Neural cell (in vitro differentiated cells): ENCODE results near the gene MDN1. TPM values are rescaled to one million over a fixed set of nuclear protein-coding genes. Genes with fewer than 3 reads are reported as not detected.

Experiments
- H2AFZ ChIP-seq: fragments of 200-600, 300-800 bp; sonication (generic), shearing (Covaris generic); 2 replicates; pipeline ENCODE4 v1.6.0; 2014; ENCODE audit warnings: low read depth, mild to moderate bottlenecking, antibody characterized with exemption, low read length, moderate library complexity
- H3F3A ChIP-seq: fragments of 200-600 bp; shearing (Covaris generic); 2 replicates; pipeline ENCODE4 v1.6.1; 2016; ENCODE audit warnings: mild to moderate bottlenecking, moderate library complexity, mixed read lengths, antibody characterized with exemption, low read length; ENCODE audit not compliant: insufficient read depth, poor library complexity, severe bottlenecking
- H3K27ac ChIP-seq: fragments of 200-600, 300-800 bp; sonication (generic), shearing (Covaris generic); 2 replicates; pipeline ENCODE4 v1.5.1; 2014; ENCODE audit warnings: mild to moderate bottlenecking, low read length, moderate library complexity
- H3K27me3 ChIP-seq: fragments of 300-800, 200-600 bp; sonication (generic), shearing (Covaris generic); 2 replicates; pipeline ENCODE4 v1.6.0; 2014; ENCODE audit warnings: mild to moderate bottlenecking, low read depth, low read length, moderate library complexity; ENCODE audit not compliant: insufficient read depth
- H3K36me3 ChIP-seq: fragments of 300-800, 200-600 bp; sonication (generic), shearing (Covaris generic); 2 replicates; pipeline ENCODE4 v1.5.1; 2014; ENCODE audit warnings: mild to moderate bottlenecking, antibody characterized with exemption, low read length, moderate library complexity; ENCODE audit not compliant: insufficient read depth
- H3K4me2 ChIP-seq: fragments of 300-800, 200-600 bp; sonication (generic), shearing (Covaris generic); 2 replicates; pipeline ENCODE4 v1.6.0; 2014; ENCODE audit warnings: mild to moderate bottlenecking, low read length
- H3K4me3 ChIP-seq: fragments of 300-800, 200-600 bp; sonication (generic), shearing (Covaris generic); 2 replicates; pipeline ENCODE4 v1.5.1; 2014; ENCODE audit warnings: mild to moderate bottlenecking, low read length, moderate library complexity
- H3K79me2 ChIP-seq: fragments of 200-600 bp; shearing (Covaris generic); replicated peaks from 2 replicates; pipeline ENCODE4 v1.6.0; 2014; ENCODE audit warnings: mild to moderate bottlenecking, low read length, moderate library complexity; ENCODE audit not compliant: insufficient read depth
- H3K9ac ChIP-seq: fragments of 300-800, 200-600 bp; sonication (generic), shearing (Covaris generic); 2 replicates; pipeline ENCODE4 v1.6.1; 2016; ENCODE audit warnings: mild to moderate bottlenecking, low read length, mixed read lengths
- H3K9me2 ChIP-seq: fragments of 200-600 bp; shearing (Covaris generic); 2 replicates; pipeline ENCODE4 v1.6.1; 2016; ENCODE audit warnings: mild to moderate bottlenecking, low read length, mixed read lengths; ENCODE audit not compliant: insufficient read depth
- H3K9me3 ChIP-seq: fragments of 200-600, 300-800 bp; sonication (generic), shearing (Covaris generic); 2 replicates; pipeline ENCODE4 v1.6.1; 2016; ENCODE audit warnings: mild to moderate bottlenecking, mixed run types, low read length, moderate library complexity, mixed read lengths
- H4K20me1 ChIP-seq: fragments of 200-600 bp; shearing (Covaris generic); 2 replicates; pipeline ENCODE4 v1.6.1; 2016; ENCODE audit warnings: mild to moderate bottlenecking, mixed run types; ENCODE audit not compliant: insufficient read depth
- EP300 ChIP-seq: fragments of 450-650 bp; conservative IDR thresholded peaks from 2 replicates; pipeline ENCODE4 v1.6.1; 2014; ENCODE audit warnings: antibody characterized with exemption, mild to moderate bottlenecking, moderate library complexity; ENCODE audit not compliant: poor library complexity, severe bottlenecking
- EZH2 ChIP-seq: fragments of 200-600, 300-800 bp; shearing (Covaris generic), sonication (generic); IDR thresholded peaks from 2 replicates; pipeline ENCODE4 v1.6.1; 2014; ENCODE audit warnings: antibody characterized with exemption, low read length, borderline replicate concordance, mild to moderate bottlenecking; ENCODE audit not compliant: insufficient read depth, poor library complexity, severe bottlenecking
- MXI1 ChIP-seq: fragments of 450-650 bp; conservative IDR thresholded peaks from 2 replicates; pipeline ENCODE4 v1.6.1; 2014; ENCODE audit warnings: antibody characterized with exemption, mild to moderate bottlenecking; ENCODE audit not compliant: poor library complexity, severe bottlenecking
- POLR2AphosphoS5 ChIP-seq: IDR thresholded peaks from 2 replicates; pipeline ENCODE4 v1.6.1; 2012
- RAD21 ChIP-seq: fragments of 450-650 bp; conservative IDR thresholded peaks from 2 replicates; pipeline ENCODE4 v1.6.1; 2014; ENCODE audit warnings: antibody characterized with exemption, mild to moderate bottlenecking, moderate library complexity
- SMC3 ChIP-seq: fragments of 450-650 bp; conservative IDR thresholded peaks from 2 replicates; pipeline ENCODE4 v1.6.1; 2014; ENCODE audit warnings: antibody characterized with exemption, mild to moderate bottlenecking, moderate library complexity; ENCODE audit not compliant: poor library complexity
- TAF1 ChIP-seq: IDR thresholded peaks from 2 replicates; pipeline ENCODE4 v1.6.1; 2012; ENCODE audit warnings: low read depth
- polyA plus RNA-seq: library from polyadenylated mRNA; depleted of rRNA; stranded (reverse); fragments of >200 nt; gene quantifications from 2 replicates; pipeline ENCODE4 v1.2.3, GENCODE V29; 2014
- TF ChIP-seq, protein P1 (sequence below): IDR thresholded peaks from 2 replicates; pipeline ENCODE4 v1.6.1; 2012; ENCODE audit warnings: borderline replicate concordance
- TF ChIP-seq, protein P2 (sequence below): fragments of 450-650 bp; IDR thresholded peaks from 2 replicates; pipeline ENCODE4 v1.5.1; 2014; ENCODE audit warnings: antibody characterized with exemption, mild to moderate bottlenecking, moderate library complexity; ENCODE audit not compliant: poor library complexity, severe bottlenecking

The MDN1 gene
- polyA plus RNA-seq, 1 donor from 2014 or later, result 17.8 TPM

DNA sequence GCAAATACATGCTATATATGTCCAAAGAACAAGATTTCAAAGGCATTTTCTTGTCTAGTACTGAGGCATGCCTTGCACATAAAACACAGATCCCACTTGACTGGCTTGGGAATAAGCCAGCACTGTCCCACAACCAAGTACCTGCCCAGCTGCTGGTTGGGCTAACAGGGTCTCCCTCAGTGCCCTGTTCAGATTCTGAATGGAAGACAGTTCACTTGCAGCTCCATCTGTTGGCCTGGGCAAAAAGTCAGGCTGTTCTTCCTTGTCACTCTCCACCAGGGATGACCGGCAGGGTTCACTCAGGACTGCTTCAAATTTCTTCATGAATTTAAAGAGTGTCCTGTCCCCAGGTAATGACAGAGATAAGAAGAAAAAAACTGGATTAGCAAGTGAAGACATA, 136.6 kb downstream of the MDN1 start:
- peaks cover 9% of the 10 kb centered on the region for H3K36me3 ChIP-seq
- TF ChIP-seq RAD21, result no peak
- TF ChIP-seq EZH2, result no peak
- TF ChIP-seq EP300, result no peak
- no peak for TF ChIP-seq MXI1
- TF ChIP-seq, protein P1, sequence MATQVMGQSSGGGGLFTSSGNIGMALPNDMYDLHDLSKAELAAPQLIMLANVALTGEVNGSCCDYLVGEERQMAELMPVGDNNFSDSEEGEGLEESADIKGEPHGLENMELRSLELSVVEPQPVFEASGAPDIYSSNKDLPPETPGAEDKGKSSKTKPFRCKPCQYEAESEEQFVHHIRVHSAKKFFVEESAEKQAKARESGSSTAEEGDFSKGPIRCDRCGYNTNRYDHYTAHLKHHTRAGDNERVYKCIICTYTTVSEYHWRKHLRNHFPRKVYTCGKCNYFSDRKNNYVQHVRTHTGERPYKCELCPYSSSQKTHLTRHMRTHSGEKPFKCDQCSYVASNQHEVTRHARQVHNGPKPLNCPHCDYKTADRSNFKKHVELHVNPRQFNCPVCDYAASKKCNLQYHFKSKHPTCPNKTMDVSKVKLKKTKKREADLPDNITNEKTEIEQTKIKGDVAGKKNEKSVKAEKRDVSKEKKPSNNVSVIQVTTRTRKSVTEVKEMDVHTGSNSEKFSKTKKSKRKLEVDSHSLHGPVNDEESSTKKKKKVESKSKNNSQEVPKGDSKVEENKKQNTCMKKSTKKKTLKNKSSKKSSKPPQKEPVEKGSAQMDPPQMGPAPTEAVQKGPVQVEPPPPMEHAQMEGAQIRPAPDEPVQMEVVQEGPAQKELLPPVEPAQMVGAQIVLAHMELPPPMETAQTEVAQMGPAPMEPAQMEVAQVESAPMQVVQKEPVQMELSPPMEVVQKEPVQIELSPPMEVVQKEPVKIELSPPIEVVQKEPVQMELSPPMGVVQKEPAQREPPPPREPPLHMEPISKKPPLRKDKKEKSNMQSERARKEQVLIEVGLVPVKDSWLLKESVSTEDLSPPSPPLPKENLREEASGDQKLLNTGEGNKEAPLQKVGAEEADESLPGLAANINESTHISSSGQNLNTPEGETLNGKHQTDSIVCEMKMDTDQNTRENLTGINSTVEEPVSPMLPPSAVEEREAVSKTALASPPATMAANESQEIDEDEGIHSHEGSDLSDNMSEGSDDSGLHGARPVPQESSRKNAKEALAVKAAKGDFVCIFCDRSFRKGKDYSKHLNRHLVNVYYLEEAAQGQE, result no peak
- no peak for TF ChIP-seq TAF1
- TF ChIP-seq POLR2AphosphoS5, result no peak
- TF ChIP-seq, protein P2, sequence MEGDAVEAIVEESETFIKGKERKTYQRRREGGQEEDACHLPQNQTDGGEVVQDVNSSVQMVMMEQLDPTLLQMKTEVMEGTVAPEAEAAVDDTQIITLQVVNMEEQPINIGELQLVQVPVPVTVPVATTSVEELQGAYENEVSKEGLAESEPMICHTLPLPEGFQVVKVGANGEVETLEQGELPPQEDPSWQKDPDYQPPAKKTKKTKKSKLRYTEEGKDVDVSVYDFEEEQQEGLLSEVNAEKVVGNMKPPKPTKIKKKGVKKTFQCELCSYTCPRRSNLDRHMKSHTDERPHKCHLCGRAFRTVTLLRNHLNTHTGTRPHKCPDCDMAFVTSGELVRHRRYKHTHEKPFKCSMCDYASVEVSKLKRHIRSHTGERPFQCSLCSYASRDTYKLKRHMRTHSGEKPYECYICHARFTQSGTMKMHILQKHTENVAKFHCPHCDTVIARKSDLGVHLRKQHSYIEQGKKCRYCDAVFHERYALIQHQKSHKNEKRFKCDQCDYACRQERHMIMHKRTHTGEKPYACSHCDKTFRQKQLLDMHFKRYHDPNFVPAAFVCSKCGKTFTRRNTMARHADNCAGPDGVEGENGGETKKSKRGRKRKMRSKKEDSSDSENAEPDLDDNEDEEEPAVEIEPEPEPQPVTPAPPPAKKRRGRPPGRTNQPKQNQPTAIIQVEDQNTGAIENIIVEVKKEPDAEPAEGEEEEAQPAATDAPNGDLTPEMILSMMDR, result no peak
- no peak for TF ChIP-seq SMC3
- no peaks in the 10 kb centered on the region for H4K20me1 ChIP-seq
- no peaks in the 10 kb centered on the region for H3K79me2 ChIP-seq
- H3K4me2 ChIP-seq, result no peak overlapping the region
- no peaks in the 10 kb centered on the region for H3F3A ChIP-seq
- H3K9me2 ChIP-seq, result no peaks in the 10 kb centered on the region
- no peaks in the 10 kb centered on the region for H3K27me3 ChIP-seq
- H2AFZ ChIP-seq, result no peak overlapping the region
- H3K9me3 ChIP-seq, result no peaks in the 10 kb centered on the region
- H3K4me3 ChIP-seq, result no peak overlapping the region
- no peak overlapping the region for H3K9ac ChIP-seq
- H3K27ac ChIP-seq, result no peak overlapping the region

DNA sequence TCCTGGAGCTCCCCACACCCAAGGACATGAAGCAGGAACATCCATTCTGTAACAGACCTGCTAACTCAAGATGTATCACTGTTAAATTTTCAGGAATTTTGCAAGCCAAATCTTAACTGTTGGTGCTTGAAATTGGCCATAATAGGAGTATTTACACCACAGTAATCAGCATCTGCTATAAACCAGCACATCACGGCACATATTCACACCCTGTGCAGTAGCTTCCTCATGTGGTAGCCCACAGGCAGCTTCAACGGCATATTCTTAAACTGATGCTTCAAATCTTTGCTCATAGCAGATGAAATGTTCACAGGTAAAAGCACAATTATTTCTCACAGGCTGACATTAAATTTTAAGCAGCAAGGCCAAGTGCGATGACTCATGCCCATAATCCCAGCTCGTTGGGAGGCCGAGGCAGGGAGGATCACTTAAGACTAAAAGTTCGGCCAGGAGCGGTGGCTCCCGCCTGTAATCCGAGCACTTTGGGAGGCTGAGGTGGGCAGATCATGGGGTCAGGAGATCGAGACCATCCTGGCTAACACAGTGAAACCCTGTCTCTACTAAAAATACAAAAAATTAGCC, 137.5 kb downstream of the MDN1 start:
- no peaks in the 10 kb centered on the region for H4K20me1 ChIP-seq
- H3K9me3 ChIP-seq, result no peaks in the 10 kb centered on the region
- H3K36me3 ChIP-seq, result peaks cover 9% of the 10 kb centered on the region
- no peak overlapping the region for H3K4me2 ChIP-seq
- H3K9ac ChIP-seq, result no peak overlapping the region
- H3K27me3 ChIP-seq, result no peaks in the 10 kb centered on the region
- H3K27ac ChIP-seq, result no peak overlapping the region
- no peaks in the 10 kb centered on the region for H3F3A ChIP-seq
- H3K9me2 ChIP-seq, result no peaks in the 10 kb centered on the region
- H2AFZ ChIP-seq, result no peak overlapping the region
- no peaks in the 10 kb centered on the region for H3K79me2 ChIP-seq
- H3K4me3 ChIP-seq, result no peak overlapping the region
- TF ChIP-seq POLR2AphosphoS5 (no peak), TAF1 (no peak), EZH2 (no peak), SMC3 (no peak), MXI1 (no peak), EP300 (no peak), RAD21 (no peak)
- TF ChIP-seq, protein P2, result no peak
- TF ChIP-seq, protein P1, result no peak
